ENCODE data around the gene CARS2. TPM values are rescaled to one million over a fixed set of nuclear protein-coding genes. Genes with fewer than 3 reads are reported as not detected.

The CARS2 gene
- polyA plus RNA-seq, 1 donor (not counting 4 experiments of a cell fraction or from before 2014, with no cell fraction given) = 90.0 TPM

DNA sequence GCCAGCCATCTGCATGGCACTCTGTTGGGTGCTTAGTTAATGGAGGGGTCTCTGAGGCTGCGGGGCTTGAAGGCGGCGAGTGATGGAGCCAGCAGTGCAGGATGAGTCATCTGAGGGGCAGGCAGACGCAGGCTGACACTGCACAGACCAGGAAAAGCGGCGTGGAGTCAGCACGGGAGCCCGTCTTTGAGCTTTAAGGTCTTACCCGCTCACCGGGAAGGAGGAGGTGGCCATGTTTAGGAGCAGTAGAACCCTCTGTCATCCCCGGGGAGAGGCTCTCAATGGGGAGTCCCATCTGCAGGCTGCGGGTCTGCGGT is 77.5 kb downstream of the CARS2 start:
- Histone ChIP-seq H3K27ac (ENCODE audit: control insufficient read depth, insufficient read depth, low read length) (no peak overlapping the region), H3K36me3 (ENCODE audit: control insufficient read depth in 2 of 2, extremely low read depth in 1 of 2, insufficient read depth in 2 of 2, low read length in 2 of 2) (peaks cover 9 to 27% of the 10 kb centered on the region in 2 experiments), H3K9ac (ENCODE audit: control insufficient read depth, extremely low read depth, insufficient read depth, low read length) (no peak overlapping the region), H3K4me2 (ENCODE audit: control insufficient read depth, extremely low read depth, insufficient read depth, low read depth, low read length) (no peak overlapping the region), H3K4me1 (ENCODE audit: control insufficient read depth, extremely low read depth, insufficient read depth, low read length) (peaks cover 15% of the 10 kb centered on the region), H4K20me1 (ENCODE audit: control insufficient read depth, extremely low read depth, insufficient read depth, low read length) (peaks cover 10% of the 10 kb centered on the region), H3K4me3 (ENCODE audit: control insufficient read depth in 2 of 3, extremely low read depth in 1 of 3, insufficient read depth in 2 of 3, low read depth in 1 of 3, low read length in 3 of 3) (no peak overlapping the region), H3K9me1 (ENCODE audit: control insufficient read depth, extremely low read depth, insufficient read depth, low read length) (no peaks in the 10 kb centered on the region), H3K27me3 (ENCODE audit: control insufficient read depth, extremely low read depth, insufficient read depth, low read length) (no peaks in the 10 kb centered on the region), H3K79me2 (ENCODE audit: control insufficient read depth, insufficient read depth, low read length) (peaks cover 74% of the 10 kb centered on the region), H2AFZ (ENCODE audit: control insufficient read depth, low read length) (no peak overlapping the region), H3K9me3 (ENCODE audit: control insufficient read depth, low read depth, low read length) (no peaks in the 10 kb centered on the region)
- TF ChIP-seq EZH2 (IDR thresholded peaks at IDR 0.05; ENCODE audit: low read length) = no peak
- TF ChIP-seq, protein P1, sequence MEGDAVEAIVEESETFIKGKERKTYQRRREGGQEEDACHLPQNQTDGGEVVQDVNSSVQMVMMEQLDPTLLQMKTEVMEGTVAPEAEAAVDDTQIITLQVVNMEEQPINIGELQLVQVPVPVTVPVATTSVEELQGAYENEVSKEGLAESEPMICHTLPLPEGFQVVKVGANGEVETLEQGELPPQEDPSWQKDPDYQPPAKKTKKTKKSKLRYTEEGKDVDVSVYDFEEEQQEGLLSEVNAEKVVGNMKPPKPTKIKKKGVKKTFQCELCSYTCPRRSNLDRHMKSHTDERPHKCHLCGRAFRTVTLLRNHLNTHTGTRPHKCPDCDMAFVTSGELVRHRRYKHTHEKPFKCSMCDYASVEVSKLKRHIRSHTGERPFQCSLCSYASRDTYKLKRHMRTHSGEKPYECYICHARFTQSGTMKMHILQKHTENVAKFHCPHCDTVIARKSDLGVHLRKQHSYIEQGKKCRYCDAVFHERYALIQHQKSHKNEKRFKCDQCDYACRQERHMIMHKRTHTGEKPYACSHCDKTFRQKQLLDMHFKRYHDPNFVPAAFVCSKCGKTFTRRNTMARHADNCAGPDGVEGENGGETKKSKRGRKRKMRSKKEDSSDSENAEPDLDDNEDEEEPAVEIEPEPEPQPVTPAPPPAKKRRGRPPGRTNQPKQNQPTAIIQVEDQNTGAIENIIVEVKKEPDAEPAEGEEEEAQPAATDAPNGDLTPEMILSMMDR (optimal IDR thresholded peaks at IDR 0.05 in 1 of 3, IDR thresholded peaks at IDR 0.05 in 1 of 3, conservative IDR thresholded peaks at IDR 0.05 in 1 of 3; ENCODE audit: extremely low read depth in 1 of 3, insufficient read depth in 2 of 3, low read length in 3 of 3) = no peak
- no peak for DNase-seq (ENCODE audit: low read depth, low spot score)
- no peak for FAIRE-seq
- dilution Hi-C loops (cut with MboI; ENCODE audit: extremely low pct_ligation_motif_present, low sequenced_read_pairs) = no loop called here

DNA sequence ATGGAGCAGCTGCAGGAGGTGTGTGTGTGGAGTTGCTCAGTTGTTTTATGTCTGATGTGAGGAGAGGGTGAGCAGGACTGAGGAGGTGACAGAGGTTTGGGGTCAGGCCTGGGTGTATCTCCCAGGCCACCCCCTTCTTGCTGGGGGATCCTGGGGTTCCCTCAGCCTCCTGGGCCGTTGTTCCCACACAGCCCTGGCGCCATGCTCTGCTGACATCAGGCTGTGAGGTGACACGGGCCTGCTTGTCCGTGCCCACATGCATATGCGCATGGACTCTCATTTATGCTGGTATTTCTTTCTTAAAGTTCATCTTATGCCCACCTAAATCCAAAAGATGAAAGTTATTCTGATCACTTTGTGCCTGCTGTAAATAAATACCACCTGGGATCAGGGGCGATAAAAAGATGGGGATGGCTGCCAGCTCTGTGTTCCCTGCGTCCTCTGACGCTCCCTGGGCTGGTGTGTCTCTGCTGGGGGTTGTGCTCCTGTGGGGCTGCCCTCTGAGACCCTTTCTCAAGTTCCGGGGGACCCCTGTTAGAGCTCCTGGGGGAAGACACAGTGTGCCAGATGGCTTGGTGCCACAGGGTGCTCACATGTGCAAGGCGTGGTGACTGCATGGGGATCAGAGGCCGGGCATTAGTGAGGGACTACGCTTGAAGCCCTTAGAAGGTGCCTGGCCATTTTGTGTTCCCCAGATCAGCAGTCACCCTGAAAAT is 78.0 kb downstream of the CARS2 start:
- H3K36me3 ChIP-seq (ENCODE audit: control insufficient read depth in 2 of 2, extremely low read depth in 1 of 2, insufficient read depth in 2 of 2, low read length in 2 of 2) = peaks cover 14 to 32% of the 10 kb centered on the region in 2 experiments
- H2AFZ ChIP-seq (ENCODE audit: control insufficient read depth, low read length) = no peak overlapping the region
- H3K27ac ChIP-seq (ENCODE audit: control insufficient read depth, insufficient read depth, low read length) = peak overlapping the region; percentile 52
- DNase-seq (ENCODE audit: low read depth, low spot score) = no peak
- H3K79me2 ChIP-seq (ENCODE audit: control insufficient read depth, insufficient read depth, low read length) = peaks cover 80% of the 10 kb centered on the region
- no peaks in the 10 kb centered on the region for H3K27me3 ChIP-seq (ENCODE audit: control insufficient read depth, extremely low read depth, insufficient read depth, low read length)
- H3K9me1 ChIP-seq (ENCODE audit: control insufficient read depth, extremely low read depth, insufficient read depth, low read length) = no peaks in the 10 kb centered on the region
- H4K20me1 ChIP-seq (ENCODE audit: control insufficient read depth, extremely low read depth, insufficient read depth, low read length) = peaks cover 15% of the 10 kb centered on the region
- no peak overlapping the region for H3K4me3 ChIP-seq (ENCODE audit: control insufficient read depth in 2 of 3, extremely low read depth in 1 of 3, insufficient read depth in 2 of 3, low read depth in 1 of 3, low read length in 3 of 3)
- no peaks in the 10 kb centered on the region for H3K9me3 ChIP-seq (ENCODE audit: control insufficient read depth, low read depth, low read length)
- dilution Hi-C loops (cut with MboI; ENCODE audit: extremely low pct_ligation_motif_present, low sequenced_read_pairs) = no loop called here
- H3K4me1 ChIP-seq (ENCODE audit: control insufficient read depth, extremely low read depth, insufficient read depth, low read length) = peaks cover 15% of the 10 kb centered on the region
- TF ChIP-seq EZH2 (IDR thresholded peaks at IDR 0.05; ENCODE audit: low read length) = no peak
- TF ChIP-seq, protein P1 (optimal IDR thresholded peaks at IDR 0.05 in 1 of 3, IDR thresholded peaks at IDR 0.05 in 1 of 3, conservative IDR thresholded peaks at IDR 0.05 in 1 of 3; ENCODE audit: extremely low read depth in 1 of 3, insufficient read depth in 2 of 3, low read length in 3 of 3) = no peak
- FAIRE-seq = no peak
- H3K9ac ChIP-seq (ENCODE audit: control insufficient read depth, extremely low read depth, insufficient read depth, low read length) = no peak overlapping the region
- H3K4me2 ChIP-seq (ENCODE audit: control insufficient read depth, extremely low read depth, insufficient read depth, low read depth, low read length) = peak overlapping the region; percentile 29
